ENCODE measurements around the gene CRB3.

DNA sequence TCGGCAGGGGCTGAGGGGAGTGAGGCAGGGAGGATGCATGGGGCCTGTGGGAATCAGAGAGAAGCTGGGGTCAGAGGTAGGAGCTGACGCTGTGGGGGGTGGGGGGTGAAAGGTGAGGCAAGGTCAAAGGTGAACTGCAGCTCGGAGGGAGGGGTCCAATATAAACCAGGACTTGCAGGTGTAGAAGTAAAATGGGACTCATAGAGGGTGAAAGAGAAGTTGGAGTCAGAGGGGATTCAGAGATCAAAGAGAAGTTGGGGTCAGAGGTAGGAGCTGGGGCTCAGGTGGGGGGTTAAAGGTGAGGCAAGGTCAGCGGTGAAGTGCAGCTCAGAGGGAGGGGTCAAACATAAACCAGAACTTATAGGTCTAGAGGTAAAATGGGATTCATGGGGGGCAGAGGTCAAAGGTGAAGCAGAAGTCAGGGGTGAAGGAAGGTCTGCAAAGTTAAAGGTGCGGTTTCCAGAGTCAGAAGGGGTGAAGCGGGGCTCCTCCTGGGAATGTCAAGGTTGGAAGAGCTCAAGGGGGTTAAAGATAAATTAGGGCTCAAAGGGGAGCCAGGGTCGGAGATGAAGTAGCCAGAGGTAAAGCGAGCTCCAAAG, 30.5 kb downstream of the CRB3 start:
- TF ChIP-seq, protein P1, sequence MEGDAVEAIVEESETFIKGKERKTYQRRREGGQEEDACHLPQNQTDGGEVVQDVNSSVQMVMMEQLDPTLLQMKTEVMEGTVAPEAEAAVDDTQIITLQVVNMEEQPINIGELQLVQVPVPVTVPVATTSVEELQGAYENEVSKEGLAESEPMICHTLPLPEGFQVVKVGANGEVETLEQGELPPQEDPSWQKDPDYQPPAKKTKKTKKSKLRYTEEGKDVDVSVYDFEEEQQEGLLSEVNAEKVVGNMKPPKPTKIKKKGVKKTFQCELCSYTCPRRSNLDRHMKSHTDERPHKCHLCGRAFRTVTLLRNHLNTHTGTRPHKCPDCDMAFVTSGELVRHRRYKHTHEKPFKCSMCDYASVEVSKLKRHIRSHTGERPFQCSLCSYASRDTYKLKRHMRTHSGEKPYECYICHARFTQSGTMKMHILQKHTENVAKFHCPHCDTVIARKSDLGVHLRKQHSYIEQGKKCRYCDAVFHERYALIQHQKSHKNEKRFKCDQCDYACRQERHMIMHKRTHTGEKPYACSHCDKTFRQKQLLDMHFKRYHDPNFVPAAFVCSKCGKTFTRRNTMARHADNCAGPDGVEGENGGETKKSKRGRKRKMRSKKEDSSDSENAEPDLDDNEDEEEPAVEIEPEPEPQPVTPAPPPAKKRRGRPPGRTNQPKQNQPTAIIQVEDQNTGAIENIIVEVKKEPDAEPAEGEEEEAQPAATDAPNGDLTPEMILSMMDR (IDR thresholded peaks at IDR 0.05): no peak
- TF ChIP-seq POLR2AphosphoS5 (IDR thresholded peaks at IDR 0.05): no peak

All from stomach (tissue), 4 donors.